HAP-1 (cell line): ENCODE data around the gene ESF1.
"Not testable (repeated sequence)": the region's sequence is repeated elsewhere in the genome, so short reads cannot be mapped to it uniquely, and the experiment has no call there.

Source experiments
- DNase-seq, 2 experiments: peaks; one replicate each; pipeline ENCODE4 v3.0.0-alpha.2; 2016 to 2020; ENCODE audit warnings: low spot score in 2 of 2
- H3K27me3 ChIP-seq: fragments of 250-450 bp; sonication (Bioruptor Pico); 2 replicates; pipeline ENCODE4 v1.5.1; 2020; ENCODE audit warnings: low read depth, mild to moderate bottlenecking, moderate library complexity
- H3K36me3 ChIP-seq: fragments of 250-450 bp; sonication (Bioruptor Pico); replicated peaks from 2 replicates; pipeline ENCODE4 v1.5.1; 2020; ENCODE audit warnings: mild to moderate bottlenecking
- H3K4me1 ChIP-seq: fragments of 250-450 bp; sonication (Bioruptor Pico); 2 replicates; pipeline ENCODE4 v1.5.1; 2020; ENCODE audit warnings: mild to moderate bottlenecking
- H3K4me3 ChIP-seq: fragments of 250-450 bp; sonication (Bioruptor Pico); 2 replicates; pipeline ENCODE4 v1.5.1; 2020; ENCODE audit warnings: mild to moderate bottlenecking, moderate library complexity
- H3K9me3 ChIP-seq: fragments of 250-450 bp; sonication (Bioruptor Pico); 2 replicates; pipeline ENCODE4 v1.5.1; 2020; ENCODE audit warnings: mild to moderate bottlenecking, moderate library complexity
- in situ Hi-C: fragments of 300-500 bp; cut with MboI; formaldehyde crosslinking; loops from 3 replicates; pipeline ENCODE4 v1.14.3; 2020; ENCODE audit warnings: low sequenced_read_pairs, inconsistent platforms, mixed read lengths

ESF1 gene

DNA sequence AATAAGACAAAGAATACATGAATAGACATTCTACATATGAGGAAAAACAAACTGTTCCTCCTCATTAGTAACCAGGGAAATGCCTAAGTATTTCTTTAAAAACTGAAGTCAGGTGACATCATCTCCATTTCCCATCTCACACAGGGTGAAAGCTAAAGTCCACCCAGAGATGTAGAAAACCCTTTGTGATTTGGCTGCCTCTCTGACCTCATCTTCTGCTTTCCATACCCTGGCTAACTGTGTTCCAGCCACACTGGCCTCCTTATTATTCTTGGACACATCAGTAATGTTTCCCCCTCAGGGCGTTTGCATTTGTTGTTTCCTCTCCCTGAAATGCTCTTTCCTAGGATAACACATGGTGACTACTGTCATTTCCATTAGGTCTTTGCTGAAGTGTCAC lies 40.4 kb downstream of the ESF1 start:
- DNase-seq, result no peak
- H3K27me3 ChIP-seq, result no peaks in the 10 kb centered on the region
- H3K4me1 ChIP-seq, result no peaks in the 10 kb centered on the region
- H3K36me3 ChIP-seq, result peaks cover 12% of the 10 kb centered on the region
- in situ Hi-C loops, result no loop called here
- no peaks in the 10 kb centered on the region for H3K9me3 ChIP-seq
- H3K4me3 ChIP-seq, result no peak overlapping the region

DNA sequence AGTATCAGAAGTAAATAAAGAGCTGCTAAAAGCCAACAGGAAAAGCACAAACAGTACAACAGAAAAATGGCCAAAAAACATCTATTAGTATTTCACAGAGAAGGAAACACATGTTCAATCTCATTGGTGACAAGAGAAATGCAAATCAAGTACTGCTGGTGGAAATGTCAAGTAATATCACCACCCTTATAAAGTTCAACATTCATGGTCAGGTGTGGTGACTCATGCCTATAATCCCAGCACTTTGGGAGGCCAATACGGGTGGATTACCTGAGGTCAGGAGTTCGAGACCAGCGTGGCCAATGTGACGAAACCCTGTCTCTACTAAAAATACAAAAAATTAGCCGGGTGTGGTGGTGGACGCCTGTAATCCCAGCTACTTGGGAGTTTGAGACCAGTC lies 42.8 kb downstream of the ESF1 start:
- Histone ChIP-seq H3K36me3 (peaks cover 6% of the 10 kb centered on the region; the same call in 1 of the 2 replicates), H3K4me1 (no peaks in the 10 kb centered on the region), H3K4me3 (no peak overlapping the region), H3K9me3 (no peaks in the 10 kb centered on the region), H3K27me3 (no peaks in the 10 kb centered on the region)
- in situ Hi-C loops, result no loop called here
- DNase-seq, result no peak

DNA sequence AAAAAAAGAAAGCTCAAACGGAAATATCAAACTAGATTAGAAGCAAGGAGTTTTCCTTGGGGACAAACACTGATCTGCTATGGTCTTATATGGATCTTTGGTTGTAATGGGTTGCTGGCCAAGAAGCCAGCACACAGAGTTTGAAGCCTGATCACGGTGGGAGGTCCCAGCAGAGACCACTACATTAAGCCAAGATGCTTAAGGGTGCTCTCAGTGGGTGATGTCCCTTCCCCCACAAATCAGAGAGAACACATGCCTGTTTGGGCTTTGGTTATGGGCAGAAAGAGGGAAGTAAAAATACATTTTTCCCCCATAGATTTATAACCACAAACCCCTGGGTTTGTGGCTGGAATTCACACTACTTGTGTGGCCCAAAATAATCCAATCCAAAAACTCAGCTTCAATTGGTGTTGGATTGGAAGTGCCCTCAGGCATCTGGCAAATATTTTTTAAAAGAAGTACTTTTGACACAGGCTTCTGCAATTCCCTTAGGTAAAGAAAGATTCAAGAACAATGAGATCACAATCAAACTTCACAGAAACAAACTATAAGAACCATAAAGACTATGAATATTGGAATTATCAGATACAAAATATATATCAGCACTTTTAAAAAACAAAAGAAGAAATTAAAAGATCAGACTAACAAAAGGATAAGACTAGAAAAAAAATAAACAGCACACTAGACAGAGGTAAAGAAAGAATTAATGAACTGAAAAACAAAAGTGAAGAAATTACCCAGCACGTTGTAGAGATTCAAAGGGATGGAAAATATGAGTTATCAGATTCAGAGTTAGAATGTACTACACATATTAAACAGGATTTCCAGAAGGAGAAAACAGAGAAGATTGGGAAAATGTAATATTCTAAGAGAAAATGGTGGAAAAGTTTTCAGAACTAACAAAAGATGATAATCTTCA lies 44.7 kb downstream of the ESF1 start:
- H3K4me3 ChIP-seq, result no peak overlapping the region
- H3K27me3 ChIP-seq, result no peaks in the 10 kb centered on the region
- no peaks in the 10 kb centered on the region for H3K9me3 ChIP-seq
- in situ Hi-C loops, result no loop called here
- H3K4me1 ChIP-seq, result no peaks in the 10 kb centered on the region
- peaks cover 14% of the 10 kb centered on the region for H3K36me3 ChIP-seq
- no peak for DNase-seq

DNA sequence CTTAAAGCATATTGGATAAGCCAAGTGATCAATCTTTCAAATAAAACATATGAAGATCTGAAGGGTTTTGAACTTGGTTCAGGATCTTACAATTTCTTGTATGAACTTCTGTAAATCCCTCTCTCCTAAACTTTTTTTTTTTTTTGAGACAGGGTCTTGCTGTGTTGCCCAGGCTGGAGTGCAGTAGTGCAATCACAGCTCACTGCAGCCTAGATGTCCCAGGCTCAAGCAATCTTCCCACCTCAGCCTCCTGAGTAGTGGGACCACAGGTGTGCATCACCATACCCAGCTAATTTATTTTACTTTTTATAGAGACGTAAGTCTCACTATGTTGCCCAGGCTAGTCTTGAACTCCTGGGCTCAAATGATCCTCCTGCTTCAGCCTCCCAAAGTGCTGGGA lies 46.5 kb downstream of the ESF1 start:
- in situ Hi-C loops, H3K9me3 ChIP-seq, H3K4me3 ChIP-seq, DNase-seq, H3K4me1 ChIP-seq, H3K27me3 ChIP-seq: not testable (repeated sequence)
- H3K36me3 ChIP-seq, result peaks cover 20% of the 10 kb centered on the region

DNA sequence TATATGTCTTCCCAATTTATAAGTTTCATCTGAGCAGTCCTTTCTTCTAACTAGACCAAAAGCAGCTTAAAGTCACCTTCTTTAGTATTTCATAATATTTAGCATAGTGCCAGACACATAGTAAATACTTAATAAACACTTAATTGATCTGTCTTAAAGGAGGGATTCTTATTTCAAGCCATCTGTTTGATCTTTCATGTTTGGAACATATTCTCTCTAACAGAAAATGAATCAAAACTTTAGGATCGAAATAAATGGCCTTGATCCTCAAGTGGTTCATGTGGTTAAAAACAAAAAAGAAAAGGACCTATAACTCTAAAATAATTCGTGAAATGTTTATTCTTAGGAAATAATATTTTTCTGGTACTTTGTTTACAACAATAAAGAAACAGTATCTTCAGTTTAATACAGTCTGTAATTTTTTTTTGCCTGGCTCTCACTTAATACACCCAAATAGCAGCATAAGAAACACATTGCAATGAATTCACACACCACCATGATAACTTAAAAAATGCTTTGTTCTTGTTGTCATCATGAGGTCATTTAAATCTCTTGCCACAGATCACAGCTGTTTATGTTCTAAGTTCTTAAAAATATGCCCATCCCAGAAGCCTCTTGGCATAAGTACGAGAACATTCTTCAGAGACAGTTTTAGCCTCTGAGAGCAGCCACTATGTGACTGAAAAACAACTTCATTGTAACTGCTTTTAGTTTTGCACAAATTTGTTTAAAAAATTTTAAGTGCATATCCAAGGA lies 48.1 kb downstream of the ESF1 start:
- H3K36me3 ChIP-seq, result peaks cover 31% of the 10 kb centered on the region

DNA sequence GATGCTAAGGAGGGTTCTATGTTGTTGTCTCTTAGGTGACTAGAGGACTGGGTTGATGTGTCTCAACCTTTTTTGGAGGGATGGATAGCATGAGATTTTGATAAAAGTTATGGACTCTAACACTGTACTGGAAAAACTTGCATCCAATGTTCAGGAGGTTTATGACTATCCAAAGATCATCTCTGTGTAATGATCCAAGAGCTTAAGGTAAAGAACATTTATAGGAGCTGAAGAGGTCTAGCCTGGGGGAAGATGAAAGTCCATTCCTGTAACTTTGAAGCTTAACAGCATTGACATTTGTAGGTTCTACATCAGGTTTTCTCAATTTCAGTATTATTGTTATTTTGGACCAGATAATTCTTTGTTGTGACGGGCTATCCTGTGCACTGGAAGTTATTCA lies 48.9 kb downstream of the ESF1 start:
- in situ Hi-C loops, result no loop called here
- Histone ChIP-seq H3K4me1 (no peaks in the 10 kb centered on the region), H3K9me3 (no peaks in the 10 kb centered on the region), H3K36me3 (peaks cover 31% of the 10 kb centered on the region), H3K27me3 (no peaks in the 10 kb centered on the region), H3K4me3 (no peak overlapping the region)
- no peak for DNase-seq

More for the DNA sequence above, 48.1 kb downstream of the ESF1 start:
- Histone ChIP-seq H3K4me3 (no peak overlapping the region), H3K27me3 (no peaks in the 10 kb centered on the region), H3K9me3 (no peaks in the 10 kb centered on the region), H3K4me1 (no peaks in the 10 kb centered on the region)
- DNase-seq, result no peak
- in situ Hi-C loops, result no loop called here

DNA sequence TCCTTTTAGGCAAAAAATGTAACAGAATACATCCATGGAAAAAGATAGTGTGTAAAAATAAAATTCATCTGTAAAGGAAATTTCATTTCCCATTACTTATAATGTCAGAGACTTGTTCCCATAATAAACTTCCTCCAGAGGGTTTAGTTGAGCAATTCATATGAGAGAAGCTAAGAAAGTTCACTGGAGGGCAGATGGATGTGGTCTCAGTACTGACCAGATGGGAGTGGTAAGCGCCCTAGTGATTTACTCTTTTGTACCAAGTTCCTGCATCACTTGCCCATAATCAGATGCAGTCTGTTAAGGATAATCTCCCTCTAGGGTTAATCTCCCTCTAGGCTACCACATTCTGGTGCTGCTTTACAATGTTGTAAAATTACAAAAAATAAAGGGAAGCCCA lies 61.7 kb downstream of the ESF1 start:
- Histone ChIP-seq H3K27me3 (no peaks in the 10 kb centered on the region), H3K9me3 (no peaks in the 10 kb centered on the region), H3K4me1 (peaks cover 6% of the 10 kb centered on the region), H3K4me3 (no peak overlapping the region), H3K36me3 (peaks cover 15% of the 10 kb centered on the region)
- in situ Hi-C loops, result no loop called here
- no peak for DNase-seq

DNA sequence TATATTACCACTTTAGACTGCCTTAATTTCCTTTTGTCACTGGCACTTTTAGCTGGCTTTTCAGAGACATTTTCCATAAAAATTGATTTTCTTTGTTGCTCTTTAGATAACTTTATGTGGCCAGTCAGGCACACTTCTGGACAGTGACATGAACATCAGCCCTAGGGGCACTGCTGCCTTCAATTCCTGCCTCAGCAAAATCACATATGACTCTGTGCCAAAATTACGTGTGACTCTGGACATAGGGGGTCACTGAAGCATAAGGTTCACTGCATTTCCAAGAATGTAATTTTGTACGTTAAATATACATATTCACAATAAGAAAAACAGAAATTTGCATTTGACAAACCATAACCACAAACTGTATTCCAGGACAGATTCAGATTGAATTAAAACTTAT lies 66.5 kb downstream of the ESF1 start:
- Histone ChIP-seq H3K27me3 (no peaks in the 10 kb centered on the region), H3K4me3 (no peak overlapping the region), H3K36me3 (peaks cover 40% of the 10 kb centered on the region), H3K9me3 (no peaks in the 10 kb centered on the region), H3K4me1 (peaks cover 6% of the 10 kb centered on the region)
- no peak for DNase-seq
- in situ Hi-C loops, result no loop called here

DNA sequence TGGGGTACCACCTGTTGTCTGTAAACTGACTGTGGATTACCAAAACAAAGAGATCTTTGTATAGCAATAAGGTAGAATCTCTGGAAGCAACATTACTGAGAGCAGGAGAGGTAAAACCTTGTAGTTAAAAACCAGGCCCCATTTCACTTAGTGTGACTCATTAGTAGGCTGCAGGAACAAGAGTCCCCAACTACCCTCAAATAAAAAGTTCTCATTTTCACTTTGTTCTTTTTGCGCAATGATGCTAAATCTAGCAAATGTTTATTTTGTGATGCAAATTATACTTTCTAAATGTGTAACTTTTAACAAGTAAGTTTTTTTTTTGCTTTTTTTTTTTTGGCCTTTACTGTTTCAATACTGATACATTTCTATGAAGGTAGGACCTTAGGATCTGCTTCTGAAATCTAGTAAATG lies 67.1 kb downstream of the ESF1 start:
- DNase-seq, result no peak
- Histone ChIP-seq H3K27me3 (no peaks in the 10 kb centered on the region), H3K9me3 (no peaks in the 10 kb centered on the region), H3K36me3 (peaks cover 42% of the 10 kb centered on the region), H3K4me1 (peaks cover 6% of the 10 kb centered on the region), H3K4me3 (no peak overlapping the region)
- in situ Hi-C loops, result no loop called here

DNA sequence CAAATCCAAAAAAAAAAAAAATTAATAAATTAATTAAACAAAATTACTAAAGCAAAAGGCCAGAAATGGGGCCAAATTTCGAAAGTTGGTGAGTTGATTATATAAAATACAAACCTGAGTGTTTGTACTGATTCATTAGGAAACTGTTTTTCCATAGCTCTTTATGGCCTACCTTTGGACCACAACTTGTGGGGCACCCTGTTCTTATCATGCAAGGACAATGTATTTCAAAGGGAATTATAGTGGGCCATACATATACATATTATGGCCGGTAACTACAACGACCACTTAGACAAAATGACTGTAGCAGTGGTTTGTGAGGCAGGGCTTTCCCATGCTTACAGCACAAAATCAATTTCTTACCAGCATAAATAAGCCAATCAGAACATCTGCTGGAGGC lies 69.5 kb downstream of the ESF1 start:
- H3K36me3 ChIP-seq, result peaks cover 46% of the 10 kb centered on the region

DNA sequence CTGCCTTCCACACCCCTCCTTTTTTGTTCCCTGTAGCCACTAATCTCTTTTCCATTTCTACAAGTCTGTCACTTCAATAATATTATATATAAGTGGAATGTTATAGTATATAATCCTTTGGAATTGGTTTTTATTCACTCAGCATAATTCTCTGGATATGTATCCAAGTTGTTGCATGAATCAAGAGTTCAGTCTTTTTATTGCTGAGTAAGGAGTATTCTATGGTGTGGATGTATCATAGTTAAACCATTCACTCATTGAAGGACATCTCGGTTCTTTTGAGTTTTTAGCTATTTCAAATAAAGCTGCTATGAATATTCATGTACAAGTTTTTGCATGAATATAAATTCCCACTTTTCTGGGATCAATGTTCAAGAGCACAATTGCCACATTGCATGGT lies 76.5 kb downstream of the ESF1 start:
- Histone ChIP-seq H3K36me3 (peaks cover 7% of the 10 kb centered on the region), H3K27me3 (no peaks in the 10 kb centered on the region), H3K9me3 (no peaks in the 10 kb centered on the region), H3K4me1 (no peaks in the 10 kb centered on the region), H3K4me3 (no peak overlapping the region)
- in situ Hi-C loops, result no loop called here
- no peak for DNase-seq

More for the DNA sequence above, 69.5 kb downstream of the ESF1 start:
- DNase-seq, result no peak
- in situ Hi-C loops, result no loop called here
- Histone ChIP-seq H3K9me3 (no peaks in the 10 kb centered on the region), H3K27me3 (no peaks in the 10 kb centered on the region), H3K4me1 (peaks cover 6% of the 10 kb centered on the region), H3K4me3 (no peak overlapping the region)

DNA sequence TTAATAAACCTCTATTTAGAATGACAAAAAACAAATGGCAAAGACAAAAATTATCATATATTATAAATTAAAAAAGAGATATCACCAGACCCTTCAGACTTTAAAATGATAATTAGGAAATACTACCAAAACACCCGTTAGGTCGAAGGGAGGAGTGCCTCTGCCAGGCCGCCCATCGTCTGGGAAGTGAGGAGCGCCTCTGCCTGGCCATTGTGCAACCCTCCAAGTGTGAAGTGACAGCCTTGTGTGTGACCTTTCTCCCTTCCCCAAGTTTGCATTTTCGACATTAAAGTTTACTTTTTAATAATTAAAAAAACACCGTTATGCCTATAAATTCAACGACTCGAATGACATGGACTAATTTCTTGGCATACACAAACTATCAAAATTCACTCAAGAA lies 81.5 kb downstream of the ESF1 start:
- no peaks in the 10 kb centered on the region for H3K27me3 ChIP-seq
- no peak for DNase-seq
- H3K36me3 ChIP-seq, result no peaks in the 10 kb centered on the region
- H3K9me3 ChIP-seq, result no peaks in the 10 kb centered on the region
- H3K4me1 ChIP-seq, result peaks cover under 1% of the 10 kb centered on the region; the same call in 1 of the 2 replicates
- in situ Hi-C loops, result no loop called here
- no peak overlapping the region for H3K4me3 ChIP-seq

DNA sequence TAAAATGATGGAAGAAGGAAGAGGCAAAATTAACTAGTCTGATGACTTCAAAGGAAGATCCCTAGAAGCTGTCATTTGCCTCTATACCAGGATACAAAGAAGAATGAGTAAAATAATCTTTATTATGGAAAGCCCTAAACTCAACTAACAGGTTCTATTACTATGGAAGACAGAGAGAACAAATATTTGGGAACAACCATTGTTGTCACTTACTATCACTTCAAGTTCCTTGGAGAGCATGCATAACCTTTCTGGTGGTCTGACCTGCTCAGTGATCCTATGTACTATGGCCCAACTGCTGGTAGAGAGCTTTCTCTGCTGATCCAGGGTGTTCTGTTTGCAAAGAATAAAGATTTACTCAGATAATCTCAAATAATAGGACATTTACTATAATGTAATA lies 83.2 kb downstream of the ESF1 start:
- Histone ChIP-seq H3K27me3 (no peaks in the 10 kb centered on the region), H3K4me3 (no peak overlapping the region), H3K36me3 (no peaks in the 10 kb centered on the region), H3K9me3 (no peaks in the 10 kb centered on the region), H3K4me1 (peaks cover 4% of the 10 kb centered on the region; the same call in 1 of the 2 replicates)
- DNase-seq, result no peak
- in situ Hi-C loops, result no loop called here

DNA sequence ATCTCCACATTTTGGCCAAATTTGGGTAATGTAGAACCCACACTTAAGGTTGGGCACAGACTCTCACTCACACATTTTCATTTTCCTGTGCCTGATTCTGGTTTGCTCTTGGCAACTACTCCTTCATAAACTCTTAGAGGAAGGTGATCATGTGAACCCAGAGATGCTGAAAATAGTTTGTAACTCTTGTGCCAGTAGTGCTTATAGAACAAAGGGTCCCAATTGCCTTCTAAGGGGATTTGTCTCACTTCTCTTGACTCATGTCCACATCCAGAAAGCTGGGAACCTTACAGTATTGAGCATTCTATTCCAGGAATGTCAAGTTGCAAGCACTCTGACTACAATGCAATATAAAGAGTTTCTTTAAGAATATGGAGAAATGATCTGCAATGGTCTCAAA lies 84.0 kb downstream of the ESF1 start:
- DNase-seq, result no peak
- Histone ChIP-seq H3K9me3 (no peaks in the 10 kb centered on the region), H3K4me1 (peaks cover 4% of the 10 kb centered on the region; the same call in 1 of the 2 replicates), H3K36me3 (no peaks in the 10 kb centered on the region), H3K27me3 (no peaks in the 10 kb centered on the region), H3K4me3 (no peak overlapping the region)
- in situ Hi-C loops, result no loop called here
